ENCODE measurements around the gene DHTKD1. TPM values are rescaled to one million over a fixed set of nuclear protein-coding genes. Genes with fewer than 3 reads are reported as not detected.
A peak's percentile ranks its signal among the peaks of the same experiment; 100 is the strongest.

Gene DHTKD1
- total and polyA plus RNA-seq, 4 donors: 26.2 to 119 (median 43.0) TPM

DNA sequence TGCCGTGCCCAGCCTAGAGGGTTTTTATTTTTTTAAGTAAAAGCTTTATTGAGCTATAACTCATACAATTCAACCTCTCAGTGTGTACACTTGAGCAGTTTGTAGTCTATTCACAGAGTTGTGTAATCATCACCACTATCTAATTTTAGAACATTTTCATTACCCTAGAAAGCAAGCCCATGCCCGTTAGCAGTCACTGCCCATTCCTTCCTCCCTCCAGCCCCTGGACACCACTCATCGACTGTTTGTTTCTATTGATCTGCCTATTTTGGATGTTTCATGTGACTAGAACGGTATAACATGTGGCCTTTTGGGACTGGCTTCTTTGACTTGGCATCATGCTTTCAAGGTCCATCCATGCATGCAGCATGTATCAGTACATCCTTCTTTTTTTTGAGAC is 35.0 kb downstream of the DHTKD1 start:
- H3K4me1 ChIP-seq (ENCODE audit: control insufficient read depth in 4 of 4, insufficient read depth in 4 of 4, low read length in 3 of 4): no peaks in the 10 kb centered on the region
- H3K9me3 ChIP-seq (ENCODE audit: control insufficient read depth in 4 of 4, low read length in 3 of 4): no peaks in the 10 kb centered on the region
- no peak overlapping the region for H3K9ac ChIP-seq (ENCODE audit: low read depth in 1 of 2, low read length in 2 of 2)
- no peak for DNase-seq (ENCODE audit: low spot score)
- H3K36me3 ChIP-seq (ENCODE audit: control insufficient read depth in 4 of 4, insufficient read depth in 3 of 4, low read depth in 1 of 4, low read length in 3 of 4): peaks cover 27 to 75% (median 67%) of the 10 kb centered on the region in 4 donors
- H3K4me3 ChIP-seq (ENCODE audit: low read depth in 1 of 3, low read length in 3 of 3): no peak overlapping the region
- H3K27ac ChIP-seq (ENCODE audit: low read depth in 1 of 2, low read length in 2 of 2): no peak overlapping the region
- TF ChIP-seq, protein P1, sequence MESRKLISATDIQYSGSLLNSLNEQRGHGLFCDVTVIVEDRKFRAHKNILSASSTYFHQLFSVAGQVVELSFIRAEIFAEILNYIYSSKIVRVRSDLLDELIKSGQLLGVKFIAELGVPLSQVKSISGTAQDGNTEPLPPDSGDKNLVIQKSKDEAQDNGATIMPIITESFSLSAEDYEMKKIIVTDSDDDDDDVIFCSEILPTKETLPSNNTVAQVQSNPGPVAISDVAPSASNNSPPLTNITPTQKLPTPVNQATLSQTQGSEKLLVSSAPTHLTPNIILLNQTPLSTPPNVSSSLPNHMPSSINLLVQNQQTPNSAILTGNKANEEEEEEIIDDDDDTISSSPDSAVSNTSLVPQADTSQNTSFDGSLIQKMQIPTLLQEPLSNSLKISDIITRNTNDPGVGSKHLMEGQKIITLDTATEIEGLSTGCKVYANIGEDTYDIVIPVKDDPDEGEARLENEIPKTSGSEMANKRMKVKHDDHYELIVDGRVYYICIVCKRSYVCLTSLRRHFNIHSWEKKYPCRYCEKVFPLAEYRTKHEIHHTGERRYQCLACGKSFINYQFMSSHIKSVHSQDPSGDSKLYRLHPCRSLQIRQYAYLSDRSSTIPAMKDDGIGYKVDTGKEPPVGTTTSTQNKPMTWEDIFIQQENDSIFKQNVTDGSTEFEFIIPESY (IDR thresholded peaks at IDR 0.05): no peak
- TF ChIP-seq, protein P2, sequence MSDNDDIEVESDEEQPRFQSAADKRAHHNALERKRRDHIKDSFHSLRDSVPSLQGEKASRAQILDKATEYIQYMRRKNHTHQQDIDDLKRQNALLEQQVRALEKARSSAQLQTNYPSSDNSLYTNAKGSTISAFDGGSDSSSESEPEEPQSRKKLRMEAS (IDR thresholded peaks at IDR 0.05): no peak
- TF ChIP-seq GABPA (IDR thresholded peaks at IDR 0.05 in 1 of 2, conservative IDR thresholded peaks at IDR 0.05 in 1 of 2) (no peak), FOXA1 (IDR thresholded peaks at IDR 0.05) (no peak), SP1 (IDR thresholded peaks at IDR 0.05) (no peak), HNF4A (conservative IDR thresholded peaks at IDR 0.05) (peak in 1 of 2 donors; percentile 8)
- TF ChIP-seq, protein P3, sequence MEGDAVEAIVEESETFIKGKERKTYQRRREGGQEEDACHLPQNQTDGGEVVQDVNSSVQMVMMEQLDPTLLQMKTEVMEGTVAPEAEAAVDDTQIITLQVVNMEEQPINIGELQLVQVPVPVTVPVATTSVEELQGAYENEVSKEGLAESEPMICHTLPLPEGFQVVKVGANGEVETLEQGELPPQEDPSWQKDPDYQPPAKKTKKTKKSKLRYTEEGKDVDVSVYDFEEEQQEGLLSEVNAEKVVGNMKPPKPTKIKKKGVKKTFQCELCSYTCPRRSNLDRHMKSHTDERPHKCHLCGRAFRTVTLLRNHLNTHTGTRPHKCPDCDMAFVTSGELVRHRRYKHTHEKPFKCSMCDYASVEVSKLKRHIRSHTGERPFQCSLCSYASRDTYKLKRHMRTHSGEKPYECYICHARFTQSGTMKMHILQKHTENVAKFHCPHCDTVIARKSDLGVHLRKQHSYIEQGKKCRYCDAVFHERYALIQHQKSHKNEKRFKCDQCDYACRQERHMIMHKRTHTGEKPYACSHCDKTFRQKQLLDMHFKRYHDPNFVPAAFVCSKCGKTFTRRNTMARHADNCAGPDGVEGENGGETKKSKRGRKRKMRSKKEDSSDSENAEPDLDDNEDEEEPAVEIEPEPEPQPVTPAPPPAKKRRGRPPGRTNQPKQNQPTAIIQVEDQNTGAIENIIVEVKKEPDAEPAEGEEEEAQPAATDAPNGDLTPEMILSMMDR (IDR thresholded peaks at IDR 0.05; ENCODE audit: low read depth, low read length, missing input control): no peak
- H3K27me3 ChIP-seq (ENCODE audit: control insufficient read depth in 4 of 4, insufficient read depth in 4 of 4, low read length in 3 of 4): no peaks in the 10 kb centered on the region
- 47% methylated on average over 4 of the region's 4 CpGs for WGBS

- WGBS: 89% methylated on average over 14 of the region's 14 CpGs
- Histone ChIP-seq H3K9ac (ENCODE audit: low read depth in 1 of 2, low read length in 2 of 2) (no peak overlapping the region), H3K27ac (ENCODE audit: low read depth in 1 of 2, low read length in 2 of 2) (no peak overlapping the region), H3K36me3 (ENCODE audit: control insufficient read depth in 4 of 4, insufficient read depth in 3 of 4, low read depth in 1 of 4, low read length in 3 of 4) (peaks cover 25 to 80% (median 68%) of the 10 kb centered on the region in 4 donors), H3K9me3 (ENCODE audit: control insufficient read depth in 4 of 4, low read length in 3 of 4) (no peaks in the 10 kb centered on the region), H3K27me3 (ENCODE audit: control insufficient read depth in 4 of 4, insufficient read depth in 4 of 4, low read length in 3 of 4) (no peaks in the 10 kb centered on the region), H3K4me3 (ENCODE audit: low read depth in 1 of 3, low read length in 3 of 3) (no peak overlapping the region), H3K4me1 (ENCODE audit: control insufficient read depth in 4 of 4, insufficient read depth in 4 of 4, low read length in 3 of 4) (no peaks in the 10 kb centered on the region)
- no peak for DNase-seq (ENCODE audit: low spot score)
- no peak for TF ChIP-seq REST (IDR thresholded peaks at IDR 0.05)
- TF ChIP-seq, protein P2 (IDR thresholded peaks at IDR 0.05): no peak
- TF ChIP-seq, protein P3 (IDR thresholded peaks at IDR 0.05; ENCODE audit: low read depth, low read length, missing input control): no peak
- TF ChIP-seq ATF3 (IDR thresholded peaks at IDR 0.05): no peak
- TF ChIP-seq FOXA1 (IDR thresholded peaks at IDR 0.05): no peak
These were observed 39.0 kb downstream of the DHTKD1 start for GRCh38 chr10:12107781-12108180.

All from liver (tissue), 9 donors.